Islet of Langerhans (tissue), 1 donor: Measurements from ENCODE around the gene LDHB.
"Not testable (repeated sequence)": the region's sequence is repeated elsewhere in the genome, so short reads cannot be mapped to it uniquely, and the experiment has no call there.

Experiments
- FAIRE-seq: peaks from one replicate; lab custom pipeline; 2011; peaks lifted over from hg19 to GRCh38; lab: Jason Lieb, UNC

LDHB gene

GRCh38 chr12:21661396-21662093, 3.9 kb upstream of the LDHB start:
- not testable (repeated sequence) for FAIRE-seq

GRCh38 chr12:21659383-21659782, 1.7 kb upstream of the LDHB start:
- FAIRE-seq, result no peak

DNA sequence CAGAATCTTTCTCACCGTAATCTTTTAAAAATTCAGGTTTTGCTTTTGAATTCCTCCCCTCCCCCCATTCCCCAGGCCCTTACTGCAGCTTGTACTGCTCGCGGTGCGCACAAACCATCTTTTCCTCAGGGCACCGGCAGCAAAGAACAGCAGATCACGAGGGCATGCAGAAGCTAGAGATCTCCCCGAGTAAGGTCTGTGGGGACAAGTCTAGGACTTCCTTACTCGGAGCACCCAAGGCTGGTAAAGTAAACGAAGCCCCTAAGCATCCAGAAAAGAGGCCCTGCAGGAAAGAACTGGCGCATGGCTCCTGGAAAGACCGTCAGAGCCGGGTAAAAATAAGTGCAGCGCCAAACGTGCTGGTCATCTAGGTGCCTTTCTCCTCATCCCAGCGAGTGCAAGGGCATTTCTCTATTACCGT, 727 bp downstream of the LDHB start:
- no peak for FAIRE-seq

GRCh38 chr12:21655591-21655990, 2.1 kb downstream of the LDHB start:
- FAIRE-seq, result no peak

GRCh38 chr12:21651821-21652220, 5.8 kb downstream of the LDHB start:
- no peak for FAIRE-seq

DNA sequence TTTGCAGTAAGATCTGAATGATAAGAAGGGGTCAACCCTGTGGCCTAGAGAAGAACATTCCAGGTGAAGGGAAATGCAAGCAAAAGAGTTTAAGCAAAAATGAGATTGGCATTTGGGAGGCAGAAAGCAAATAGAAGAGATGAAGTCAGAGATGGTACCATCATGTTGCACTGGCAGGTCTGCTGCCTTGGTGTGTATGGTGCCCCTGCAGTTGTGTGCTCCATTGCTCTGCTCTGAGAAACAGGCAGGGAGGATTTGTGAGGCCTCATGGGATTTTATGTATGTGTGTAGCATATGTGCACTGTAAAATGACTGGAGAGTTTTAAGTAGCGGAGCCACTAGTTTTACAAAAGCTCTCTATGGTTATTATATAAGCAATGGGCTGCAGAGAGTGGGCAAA, 6.6 kb downstream of the LDHB start:
- FAIRE-seq, result no peak

DNA sequence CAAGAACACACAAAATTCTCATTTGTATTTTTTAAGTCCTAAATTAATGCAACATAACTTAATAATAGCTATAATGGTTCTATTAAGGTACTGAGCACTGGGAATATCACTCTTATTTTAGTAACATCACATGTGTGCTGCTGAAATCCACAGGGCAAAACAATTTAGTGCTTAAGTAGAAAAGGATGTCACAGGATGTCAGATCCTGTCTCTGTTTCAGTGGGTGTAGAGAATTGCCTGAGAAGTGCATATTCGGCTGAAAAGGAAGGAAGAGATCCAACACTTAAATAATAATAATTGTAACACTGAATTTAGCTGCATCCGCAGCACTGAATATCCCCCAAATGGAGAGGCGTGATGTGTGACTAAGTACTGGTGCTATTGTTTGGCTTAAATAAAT, 8.6 kb downstream of the LDHB start:
- no peak for FAIRE-seq

DNA sequence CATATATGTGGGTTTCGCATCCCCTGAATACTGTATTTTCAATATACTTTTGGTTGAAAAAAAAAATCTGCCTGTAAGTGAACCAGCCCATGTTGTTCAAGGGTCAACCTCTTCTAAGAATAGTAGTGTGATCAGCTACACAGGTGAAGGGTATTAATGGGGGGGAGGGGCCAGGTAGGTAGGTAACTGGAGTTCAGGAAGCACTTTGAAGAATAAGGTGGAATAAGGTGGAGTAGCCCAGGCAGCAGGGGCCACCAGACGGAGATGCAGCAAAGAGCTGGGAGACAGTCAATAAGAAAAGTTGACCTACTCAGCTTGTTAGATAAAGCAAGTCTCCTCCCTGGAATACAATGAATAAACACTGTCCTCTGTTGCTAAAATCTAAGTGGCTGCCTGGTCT, 9.3 kb downstream of the LDHB start:
- no peak for FAIRE-seq

DNA sequence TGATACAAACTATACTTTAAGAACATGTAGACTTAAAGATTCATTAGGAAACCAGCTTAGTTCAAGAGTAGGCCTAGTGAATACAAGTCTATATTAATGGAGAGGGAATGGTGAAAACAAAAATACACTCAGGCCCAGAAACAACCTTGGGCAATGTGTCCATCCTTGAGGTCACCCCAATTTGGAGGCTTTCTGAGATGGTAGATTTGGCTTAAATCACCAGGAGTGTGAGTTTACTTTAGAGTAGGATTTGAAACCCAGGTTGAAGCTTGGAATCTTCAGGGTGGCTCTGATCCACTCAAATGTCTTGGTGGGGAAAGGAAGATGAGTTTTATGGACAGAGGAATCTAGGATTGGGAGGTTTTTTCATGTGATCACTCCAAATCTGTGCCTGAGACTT, 10.5 kb downstream of the LDHB start:
- no peak for FAIRE-seq

DNA sequence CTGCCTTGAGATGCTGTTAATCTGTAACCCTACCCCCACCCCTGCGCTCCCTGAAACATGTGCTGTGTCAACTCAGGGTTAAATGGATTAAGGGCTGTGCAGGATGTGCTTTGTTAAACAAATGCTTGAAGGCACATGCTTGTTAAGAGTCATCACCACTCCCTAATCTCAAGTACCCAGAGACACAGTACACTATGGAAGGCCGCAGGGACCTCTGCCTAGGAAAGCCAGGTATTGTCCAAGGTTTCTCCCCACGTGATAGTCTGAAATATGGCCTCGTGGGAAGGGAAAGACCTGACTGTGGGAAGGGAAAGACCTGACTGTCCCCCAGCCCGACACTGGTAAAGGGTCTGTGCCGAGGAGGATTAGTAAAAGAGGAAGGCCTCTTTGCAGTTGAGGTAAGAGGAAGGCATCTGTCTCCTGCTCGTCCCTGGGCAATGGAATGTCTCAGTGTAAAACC, 12.6 kb downstream of the LDHB start:
- FAIRE-seq, result not testable (repeated sequence)

DNA sequence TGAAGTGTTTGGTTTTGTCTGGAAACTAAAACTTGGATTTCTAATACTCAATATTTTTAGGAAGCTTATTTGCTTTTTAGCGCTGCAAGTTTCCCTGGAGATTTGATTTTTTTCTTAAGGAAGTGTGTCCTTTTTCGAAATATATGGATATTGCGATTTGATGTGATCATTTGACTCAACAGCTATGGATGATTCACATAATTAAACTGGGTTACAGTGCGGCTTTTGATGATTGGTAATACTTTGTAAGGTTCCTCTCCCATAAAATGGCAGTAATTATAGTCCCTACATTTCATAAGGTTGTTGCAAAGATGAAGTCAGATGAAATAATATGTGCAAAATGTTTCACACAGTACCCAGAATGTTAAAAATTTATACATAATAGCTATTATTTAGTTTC, 13.1 kb downstream of the LDHB start:
- FAIRE-seq, result no peak

DNA sequence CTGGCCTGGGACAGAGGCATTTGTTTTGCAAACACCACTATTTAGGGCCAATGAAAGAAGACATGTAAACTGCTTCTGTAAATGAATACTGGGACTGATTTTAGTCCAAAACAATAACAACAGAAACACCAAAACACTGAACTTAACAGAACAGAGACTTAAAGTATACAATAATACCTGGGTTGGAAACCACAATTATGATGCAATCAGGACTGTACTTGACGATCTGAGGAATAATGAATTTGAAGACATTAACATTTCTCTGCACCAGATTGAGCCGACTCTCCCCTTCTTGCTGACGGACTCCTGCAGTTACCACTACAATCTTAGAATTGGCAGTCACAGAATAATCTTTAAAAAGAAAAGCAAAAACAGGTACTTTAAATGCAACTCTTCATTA, 13.9 kb downstream of the LDHB start:
- FAIRE-seq, result no peak

DNA sequence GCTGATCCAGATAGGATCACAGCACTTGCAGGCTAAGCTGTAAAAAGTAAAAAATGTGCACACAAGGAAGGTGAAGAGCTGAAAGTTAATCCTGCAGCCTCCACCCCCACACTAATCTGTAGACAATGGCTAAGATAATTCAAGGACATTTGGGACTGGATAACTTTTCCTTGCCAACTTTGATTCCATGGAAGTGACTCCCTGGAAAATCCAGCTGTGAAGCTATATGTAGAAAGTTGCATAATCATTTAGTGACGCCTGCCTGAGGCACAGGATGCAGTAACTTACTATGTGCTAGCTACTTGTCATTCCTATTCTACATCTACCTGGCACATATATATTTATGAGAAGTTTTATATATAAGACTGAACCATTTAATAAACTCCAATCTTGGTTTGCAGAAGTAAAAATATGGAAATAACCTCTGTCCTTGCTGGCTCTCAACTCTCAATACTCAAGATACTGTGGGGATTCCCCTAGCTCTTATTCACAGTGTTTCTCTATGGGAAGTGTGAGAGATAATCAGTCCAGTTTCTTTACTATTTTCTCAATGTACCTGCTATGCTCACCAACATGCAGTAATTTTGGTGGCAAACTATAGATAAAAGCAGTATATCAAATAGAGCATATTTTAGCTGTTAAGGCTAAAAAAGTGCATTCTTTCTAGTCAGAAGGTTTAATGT, 14.8 kb downstream of the LDHB start:
- FAIRE-seq, result no peak

- FAIRE-seq, result peak; percentile 24
These were observed 19.4 kb downstream of the LDHB start for GRCh38 chr12:21638054-21638891.

GRCh38 chr12:21634245-21634644, 23.4 kb downstream of the LDHB start:
- FAIRE-seq, result no peak

GRCh38 chr12:21631367-21631766, 26.3 kb downstream of the LDHB start:
- no peak for FAIRE-seq

- FAIRE-seq, result peak; percentile 98
These were observed 29.7 kb downstream of the LDHB start for GRCh38 chr12:21627924-21628323.

DNA sequence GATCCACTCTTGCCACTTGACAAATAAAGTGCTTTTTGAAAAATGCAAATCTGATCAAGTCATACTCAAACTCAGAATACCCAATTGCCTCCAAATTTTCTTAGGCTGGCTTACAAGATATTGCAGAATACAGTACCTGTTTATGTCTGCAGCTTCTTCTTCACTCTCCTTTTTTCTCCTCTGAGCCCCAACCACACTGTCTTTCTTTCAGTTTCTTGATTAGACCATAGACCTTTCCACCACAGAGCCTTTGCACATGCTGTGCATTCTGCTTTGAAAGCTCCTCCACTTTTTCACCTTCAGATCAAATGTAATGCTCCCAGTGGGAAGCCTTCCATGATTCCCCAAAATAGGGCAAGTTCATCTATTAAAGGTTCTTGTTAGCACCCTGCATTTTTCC, 39.1 kb downstream of the LDHB start:
- no peak for FAIRE-seq

DNA sequence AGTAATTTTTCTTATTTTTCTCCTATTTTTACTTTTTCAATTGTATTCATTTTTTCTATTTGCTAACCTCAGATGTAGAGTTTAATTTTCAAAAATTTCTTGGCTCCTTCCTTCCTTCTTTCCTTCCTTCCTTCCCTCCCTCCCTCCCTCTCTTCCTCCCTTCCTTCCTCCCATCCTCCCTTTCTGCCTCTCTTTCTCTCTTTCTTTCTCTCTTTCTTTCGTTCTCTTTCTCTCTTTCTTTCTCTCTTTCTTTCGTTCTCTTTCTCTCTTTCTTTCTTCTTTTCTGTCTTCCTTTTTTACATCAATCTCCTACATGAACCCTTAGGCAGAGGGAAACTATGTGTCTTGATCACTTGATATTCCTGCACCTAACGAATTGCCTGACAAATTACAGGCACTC, 40.6 kb downstream of the LDHB start:
- no peak for FAIRE-seq

- FAIRE-seq, result no peak
These were observed 42.2 kb downstream of the LDHB start for GRCh38 chr12:21615431-21615830.

DNA sequence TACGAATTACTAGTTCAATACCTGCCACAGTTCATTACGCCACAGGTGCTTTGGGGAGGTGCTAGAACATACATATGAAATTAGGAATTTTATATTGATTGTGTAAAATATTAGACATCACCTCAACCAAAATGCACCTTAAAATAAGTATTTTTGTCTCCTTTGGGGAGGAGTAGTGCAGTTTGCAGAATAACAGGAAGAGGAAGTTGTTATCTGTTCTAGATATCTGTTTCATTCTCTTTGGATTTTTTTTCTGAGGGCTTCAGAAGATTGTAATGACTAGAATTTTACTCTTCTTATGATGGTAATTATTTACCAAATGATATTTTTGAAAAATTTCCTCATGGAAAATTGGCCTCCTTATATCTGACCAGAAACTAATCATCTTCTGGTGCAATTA, 43.1 kb downstream of the LDHB start:
- no peak for FAIRE-seq

DNA sequence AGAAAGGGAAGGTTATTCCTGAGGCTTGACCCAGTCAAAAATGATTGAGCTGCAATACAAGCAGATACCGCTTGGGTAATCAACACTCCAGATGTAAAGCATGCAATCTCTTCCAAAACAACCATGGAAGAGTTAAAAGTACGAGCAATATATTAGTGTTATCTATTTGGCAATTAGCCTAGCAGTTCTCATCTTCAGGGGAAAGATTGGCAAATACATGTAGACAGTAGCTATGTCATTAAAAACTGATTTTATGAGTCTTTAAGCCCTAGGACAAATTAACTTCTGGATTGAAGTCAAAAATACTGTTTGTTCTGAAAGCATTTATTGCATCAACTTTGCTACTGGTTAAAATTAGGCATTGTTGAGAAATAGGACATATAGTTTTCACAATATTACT, 43.7 kb downstream of the LDHB start:
- FAIRE-seq, result no peak

- FAIRE-seq, result no peak
These were observed 49.4 kb downstream of the LDHB start for GRCh38 chr12:21608196-21608595.
